ENCODE data around the gene ALX3.
A peak's percentile ranks its signal among the peaks of the same experiment; 100 is the strongest.

The ALX3 gene

DNA sequence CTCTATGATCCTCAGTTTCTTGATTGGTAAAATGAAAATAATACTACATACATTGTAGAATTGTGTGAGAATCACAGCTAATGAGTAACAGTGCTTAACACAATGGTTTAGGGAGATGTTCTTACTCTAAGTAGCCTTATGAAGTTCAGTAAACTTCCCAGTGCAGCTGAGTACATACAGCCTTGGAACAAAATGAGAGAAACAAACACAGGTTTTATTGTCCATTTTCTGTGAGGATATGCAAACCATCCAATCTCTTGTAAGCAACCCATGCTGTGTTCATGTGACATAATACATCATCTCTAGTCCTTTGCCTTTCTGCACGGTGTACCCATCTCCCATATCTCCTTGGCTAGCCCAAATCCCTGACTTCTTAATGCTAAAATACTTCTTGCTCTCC, 50.7 kb downstream of the ALX3 start:
- H3K27ac Mint-ChIP-seq = no peak overlapping the region
- no peaks in the 10 kb centered on the region for H3K4me1 Mint-ChIP-seq (ENCODE audit: low read depth)
- no peaks in the 10 kb centered on the region for H3K27me3 Mint-ChIP-seq
- H3K4me3 Mint-ChIP-seq = no peak overlapping the region
- no peaks in the 10 kb centered on the region for H3K9me3 Mint-ChIP-seq
- H3K36me3 Mint-ChIP-seq (ENCODE audit: low read depth) = peaks cover 86% of the 10 kb centered on the region

GRCh38 chr1:110018396-110018795, 52.1 kb downstream of the ALX3 start:
- no peaks in the 10 kb centered on the region for H3K27me3 Mint-ChIP-seq
- no peak overlapping the region for H3K27ac Mint-ChIP-seq
- H3K36me3 Mint-ChIP-seq (ENCODE audit: low read depth) = peaks cover 83% of the 10 kb centered on the region
- no peaks in the 10 kb centered on the region for H3K9me3 Mint-ChIP-seq
- H3K4me3 Mint-ChIP-seq = no peak overlapping the region
- no peaks in the 10 kb centered on the region for H3K4me1 Mint-ChIP-seq (ENCODE audit: low read depth)

GRCh38 chr1:110017792-110018191, 52.7 kb downstream of the ALX3 start:
- Mint-ChIP-seq H3K36me3 (ENCODE audit: low read depth) (peaks cover 81% of the 10 kb centered on the region), H3K4me3 (no peak overlapping the region)

GRCh38 chr1:110012100-110012780, 58.2 kb downstream of the ALX3 start:
- H3K27ac Mint-ChIP-seq = peak overlapping the region; percentile 71

More at GRCh38 chr1:110017792-110018191, 52.7 kb downstream of the ALX3 start:
- Mint-ChIP-seq H3K27me3 (no peaks in the 10 kb centered on the region), H3K9me3 (no peaks in the 10 kb centered on the region), H3K27ac (no peak overlapping the region), H3K4me1 (ENCODE audit: low read depth) (no peaks in the 10 kb centered on the region)

DNA sequence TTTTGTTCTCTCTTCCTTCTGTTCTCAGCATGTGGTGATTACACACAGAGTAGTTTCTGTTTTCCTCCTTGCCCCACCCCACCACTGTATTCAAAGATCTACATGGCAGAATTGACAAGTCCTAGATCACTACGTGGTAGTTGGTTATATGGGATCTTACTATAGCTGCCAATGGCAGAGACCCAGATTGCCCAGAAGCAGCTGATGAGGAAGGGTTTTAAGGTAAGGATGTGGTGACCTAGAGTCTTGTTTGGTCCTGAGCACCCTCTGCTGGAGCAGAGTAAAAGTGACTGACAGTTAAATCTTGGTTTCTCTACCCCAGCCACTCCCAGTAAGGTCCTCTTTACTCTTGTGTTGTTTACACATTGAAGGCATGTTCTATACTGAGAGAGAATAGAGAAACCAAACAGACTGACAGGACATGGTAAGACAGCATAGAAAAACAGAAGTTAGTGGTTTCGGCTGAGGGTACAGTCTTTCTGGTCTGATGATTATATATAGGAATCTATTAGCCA, 58.9 kb downstream of the ALX3 start:
- Mint-ChIP-seq H3K36me3 (ENCODE audit: low read depth) (peaks cover 59% of the 10 kb centered on the region), H3K4me3 (no peak overlapping the region), H3K27ac (peak overlapping the region; percentile 46), H3K4me1 (ENCODE audit: low read depth) (peaks cover 7% of the 10 kb centered on the region), H3K27me3 (no peaks in the 10 kb centered on the region), H3K9me3 (no peaks in the 10 kb centered on the region)

More at GRCh38 chr1:110012100-110012780, 58.2 kb downstream of the ALX3 start:
- peaks cover 65% of the 10 kb centered on the region for H3K36me3 Mint-ChIP-seq (ENCODE audit: low read depth)
- H3K27me3 Mint-ChIP-seq = no peaks in the 10 kb centered on the region
- no peak overlapping the region for H3K4me3 Mint-ChIP-seq
- peaks cover 7% of the 10 kb centered on the region for H3K4me1 Mint-ChIP-seq (ENCODE audit: low read depth)
- H3K9me3 Mint-ChIP-seq = no peaks in the 10 kb centered on the region

Measured in stimulated activated naive CD8-positive, alpha-beta T cell treated with anti-CD3 and anti-CD28 coated beads, Interleukin-15, Interleukin-2, amounts not matched to agents 100 ng/mL and 50 ng/mL, for 24 hours (primary cell).